ENCODE results near the gene DIP2B. TPM values are rescaled to one million over a fixed set of nuclear protein-coding genes. Genes with fewer than 3 reads are reported as not detected.

Gene DIP2B
- total RNA-seq, 1 experiment from 2014 or later: 20.0 TPM

DNA sequence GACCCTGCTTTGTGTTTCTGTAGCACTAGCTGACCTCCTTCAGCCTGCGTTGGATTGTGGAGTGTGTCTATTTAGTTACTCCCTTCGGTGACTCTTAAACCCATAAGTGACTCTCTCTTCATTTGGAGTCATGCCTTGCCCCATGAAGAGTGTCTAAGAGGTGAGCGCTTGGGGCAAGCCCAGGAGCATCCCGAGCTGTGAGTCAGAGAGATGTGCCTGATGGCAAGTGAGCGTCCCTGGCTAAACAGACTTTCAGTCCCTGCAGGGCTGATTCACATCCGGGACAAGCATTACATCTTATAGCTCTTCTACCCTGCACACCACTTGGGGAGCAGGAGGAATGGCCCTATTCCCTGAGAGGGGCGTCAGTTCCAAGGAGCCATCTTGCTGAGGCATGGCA lies 234.8 kb downstream of the DIP2B start:
- no peak for DNase-seq
- Mint-ChIP-seq H3K36me3 (ENCODE audit: insufficient read depth in 1 of 3, low read depth in 3 of 3) (peaks cover 32 to 81% (median 66%) of the 10 kb centered on the region in 3 experiments), H3K27ac (peak overlapping the region in 1 of 3 experiments; percentile 15; a peak in 1 of 7 replicates), H3K27me3 (ENCODE audit: low read depth) (no peaks in the 10 kb centered on the region), H3K4me1 (no peaks in the 10 kb centered on the region), H3K4me3 (no peak overlapping the region), H3K9me3 (no peaks in the 10 kb centered on the region)
- H4K5ac ChIP-seq (ENCODE audit: insufficient read length, low read depth, low read length): no peak overlapping the region
- no peak overlapping the region for H3K23ac ChIP-seq (ENCODE audit: insufficient read length, low read depth, low read length)
- no peaks in the 10 kb centered on the region for H3K27me3 ChIP-seq (ENCODE audit: insufficient read depth, low read length)
- H3K56ac ChIP-seq (ENCODE audit: insufficient read length, low read depth, low read length): no peak overlapping the region
- H2BK20ac ChIP-seq (ENCODE audit: low read depth, low read length, poor library complexity, severe bottlenecking): no peak overlapping the region
- no peak overlapping the region for H2AK5ac ChIP-seq (ENCODE audit: insufficient read length, low read length)
- H3K4me1 ChIP-seq (ENCODE audit: insufficient read depth, low read length): no peaks in the 10 kb centered on the region
- H3T11ph ChIP-seq (ENCODE audit: low read length): no peak overlapping the region
- no peak overlapping the region for H3K18ac ChIP-seq (ENCODE audit: insufficient read length, low read depth, low read length)
- H3K4ac ChIP-seq (ENCODE audit: low read depth, low read length): no peak overlapping the region
- H3K9ac ChIP-seq (ENCODE audit: extremely low read depth, insufficient read length, low read length): no peak overlapping the region
- no peak overlapping the region for H3K27ac ChIP-seq (ENCODE audit: insufficient read length, low read depth, low read length)
- no peaks in the 10 kb centered on the region for H3K9me3 ChIP-seq (ENCODE audit: control insufficient read depth, low read depth, low read length)
- H2BK120ac ChIP-seq (ENCODE audit: low read depth, low read length, poor library complexity, severe bottlenecking): no peak overlapping the region
- no peak overlapping the region for H4K8ac ChIP-seq (replicated peaks; ENCODE audit: insufficient read length, low read depth, low read length)
- H3K79me1 ChIP-seq (ENCODE audit: insufficient read depth, low read depth, low read length, poor library complexity, severe bottlenecking): no peaks in the 10 kb centered on the region
- H2BK15ac ChIP-seq (ENCODE audit: low read depth, low read length): no peak overlapping the region
- WGBS (ENCODE audit: extremely low coverage, insufficient read length, low lambda C conversion rate): no CpG with 5 or more reads among the region's 7 CpGs
- no peak overlapping the region for H2BK12ac ChIP-seq (ENCODE audit: insufficient read length, low read depth, low read length)
- H3K23me2 ChIP-seq (ENCODE audit: insufficient read length, low read depth, low read length, poor library complexity, severe bottlenecking): no peaks in the 10 kb centered on the region
- no peak for TF ChIP-seq CTCF (conservative IDR thresholded peaks at IDR 0.05)
- H4K20me1 ChIP-seq (ENCODE audit: control insufficient read depth, insufficient read depth, insufficient read length): no peaks in the 10 kb centered on the region
- H3K14ac ChIP-seq (ENCODE audit: insufficient read depth, low read length): no peak overlapping the region
- H3K4me2 ChIP-seq (ENCODE audit: insufficient read depth, insufficient read length, low read length): no peak overlapping the region
- H2BK5ac ChIP-seq (ENCODE audit: insufficient read length, low read length): no peak overlapping the region
- no peak overlapping the region for H2AFZ ChIP-seq (ENCODE audit: low read length)
- no peaks in the 10 kb centered on the region for H3K79me2 ChIP-seq (ENCODE audit: insufficient read depth, low read length)
- H4K91ac ChIP-seq (ENCODE audit: insufficient read length, low read depth, low read length): no peak overlapping the region

Data from H9 (cell line).